HG03095 (cell line): ENCODE data around the gene SNAI1.
"Not testable (repeated sequence)": the region's sequence is repeated elsewhere in the genome, so short reads cannot be mapped to it uniquely, and the experiment has no call there.

Experiments
- ATAC-seq: cut with Tn5 transposase; IDR thresholded peaks from one replicate; pipeline ENCODE4 v1.9.1; 2021; ENCODE audit warnings: moderate library complexity; ENCODE audit not compliant: unreplicated experiment

Gene SNAI1

GRCh38 chr20:50011597-50011996, 28.8 kb downstream of the SNAI1 start:
- ATAC-seq, result not testable (repeated sequence)

DNA sequence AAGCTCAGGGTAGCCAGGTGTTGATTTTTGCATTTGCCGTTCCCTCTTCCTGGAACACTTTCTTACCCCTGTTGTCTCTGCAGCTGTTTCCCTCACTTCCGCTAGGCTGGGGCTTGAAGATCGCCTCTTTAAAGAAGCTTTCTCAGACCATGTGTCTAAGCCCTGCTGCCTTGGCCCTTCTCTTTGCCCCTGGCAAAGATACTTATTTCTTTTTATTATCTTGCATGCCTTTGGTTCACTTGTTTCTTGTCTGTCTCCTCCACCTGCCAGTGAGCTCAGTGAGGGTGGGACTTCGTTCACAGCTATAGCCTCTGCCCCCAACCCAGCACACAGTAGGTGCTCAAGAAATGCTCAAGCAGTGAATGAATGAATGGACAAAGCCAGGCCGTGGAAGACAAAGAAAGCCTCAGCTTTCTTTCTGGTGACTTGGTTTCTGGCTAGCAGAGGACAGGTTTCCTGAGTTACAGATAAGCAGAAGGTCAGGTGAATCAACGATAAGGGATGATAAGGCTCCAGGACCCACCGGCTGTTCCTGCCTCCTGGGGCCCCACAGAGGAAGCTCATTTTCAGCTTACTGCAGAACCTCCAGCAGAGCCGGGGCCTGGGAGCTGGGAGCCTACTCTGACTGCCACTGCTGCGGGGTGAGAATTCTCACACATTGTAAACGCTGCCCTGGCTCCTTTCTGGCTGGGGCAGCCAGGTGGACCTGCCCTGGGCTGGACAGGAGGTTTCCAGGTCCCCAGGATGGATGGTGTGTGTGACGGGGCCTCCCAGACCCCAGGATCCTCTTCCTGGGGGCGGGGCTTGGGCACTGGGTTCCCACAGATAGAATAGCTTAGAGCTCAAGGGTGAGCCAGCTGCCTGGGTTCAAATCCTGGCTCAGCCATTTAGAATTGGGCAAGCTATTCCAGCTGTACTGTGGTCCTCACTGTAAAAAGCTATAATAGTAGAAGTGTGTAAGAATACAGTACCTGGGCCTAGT, 29.8 kb downstream of the SNAI1 start:
- ATAC-seq, result no peak

GRCh38 chr20:50013976-50014375, 31.2 kb downstream of the SNAI1 start:
- no peak for ATAC-seq

GRCh38 chr20:50014570-50015562, 32.1 kb downstream of the SNAI1 start:
- no peak for ATAC-seq

DNA sequence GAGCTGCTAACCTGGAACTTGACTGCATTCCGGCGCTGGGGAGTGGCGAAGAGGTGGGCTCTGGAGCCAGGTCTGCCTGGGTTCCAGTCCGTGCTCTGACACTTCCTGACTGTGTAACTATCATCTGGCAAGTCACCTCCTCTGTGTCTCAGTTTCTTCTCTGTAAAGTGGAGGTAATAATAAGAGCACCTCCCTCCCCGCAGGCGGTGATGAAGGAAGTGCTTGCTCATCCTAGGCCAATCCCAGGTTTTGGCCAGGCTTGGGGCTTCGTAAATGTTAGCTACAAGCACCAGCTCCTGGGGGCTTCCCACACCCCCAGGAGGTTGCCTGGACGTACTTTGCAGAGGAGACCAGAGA, 32.8 kb downstream of the SNAI1 start:
- no peak for ATAC-seq

GRCh38 chr20:50015993-50016770, 33.4 kb downstream of the SNAI1 start:
- ATAC-seq, result no peak

DNA sequence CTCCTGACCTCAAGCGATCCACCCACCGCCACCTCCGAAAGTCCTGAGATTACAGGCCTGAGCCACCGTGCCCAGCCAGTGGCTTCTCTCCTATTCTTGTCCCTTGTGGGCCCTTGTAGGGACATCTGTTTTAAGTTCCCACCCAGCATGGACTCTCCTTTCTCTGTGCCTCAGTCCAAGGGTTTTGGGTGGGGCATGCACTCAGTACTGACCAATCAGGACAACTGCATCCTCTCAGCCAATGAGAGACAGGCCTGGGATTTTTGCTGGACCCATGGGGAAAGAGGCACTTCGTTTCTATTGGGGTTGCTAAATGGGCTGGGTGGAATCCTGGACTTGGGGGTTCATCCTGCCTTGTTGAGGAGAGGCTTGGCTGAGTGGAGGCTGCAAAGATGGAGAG, 34.4 kb downstream of the SNAI1 start:
- ATAC-seq, result no peak

GRCh38 chr20:50017576-50018248, 34.9 kb downstream of the SNAI1 start:
- no peak for ATAC-seq

DNA sequence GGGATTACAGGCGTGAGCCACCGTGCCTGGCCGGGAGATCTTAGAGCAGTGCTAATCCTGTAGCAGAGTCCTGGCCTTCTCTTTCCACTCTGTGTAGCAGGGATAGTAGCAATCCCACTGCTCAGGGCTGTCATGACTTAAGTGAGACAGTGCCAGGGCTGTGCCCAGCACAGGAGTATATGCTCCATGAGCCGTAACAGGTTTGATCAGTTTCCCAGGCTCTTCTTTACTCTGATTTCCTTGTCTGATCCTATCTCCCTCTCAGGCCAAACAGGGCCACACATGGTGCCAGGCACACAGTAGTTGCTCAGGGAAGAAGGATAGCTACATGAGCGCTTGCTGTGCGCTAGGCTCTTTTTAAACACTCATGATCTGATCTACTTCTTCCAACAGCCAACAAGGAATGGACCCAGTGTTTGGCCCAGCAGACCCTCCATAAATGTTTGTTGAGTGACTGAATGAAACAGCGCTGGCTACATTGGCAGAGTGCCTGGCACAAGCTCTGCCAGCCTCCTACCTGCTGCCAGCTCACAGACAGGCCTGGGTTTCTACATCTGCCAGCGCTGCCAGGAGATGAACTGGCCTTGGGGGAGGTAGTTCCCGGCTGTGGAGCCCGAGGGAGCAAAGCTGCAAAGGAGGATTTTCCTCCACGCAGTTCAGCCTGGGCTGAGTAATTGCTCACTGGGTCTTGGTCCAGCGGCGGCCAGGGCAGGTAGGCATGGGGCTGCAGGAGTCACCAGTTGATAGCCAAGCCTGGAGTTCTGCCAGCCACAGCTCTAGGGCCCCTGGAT, 36.9 kb downstream of the SNAI1 start:
- no peak for ATAC-seq

DNA sequence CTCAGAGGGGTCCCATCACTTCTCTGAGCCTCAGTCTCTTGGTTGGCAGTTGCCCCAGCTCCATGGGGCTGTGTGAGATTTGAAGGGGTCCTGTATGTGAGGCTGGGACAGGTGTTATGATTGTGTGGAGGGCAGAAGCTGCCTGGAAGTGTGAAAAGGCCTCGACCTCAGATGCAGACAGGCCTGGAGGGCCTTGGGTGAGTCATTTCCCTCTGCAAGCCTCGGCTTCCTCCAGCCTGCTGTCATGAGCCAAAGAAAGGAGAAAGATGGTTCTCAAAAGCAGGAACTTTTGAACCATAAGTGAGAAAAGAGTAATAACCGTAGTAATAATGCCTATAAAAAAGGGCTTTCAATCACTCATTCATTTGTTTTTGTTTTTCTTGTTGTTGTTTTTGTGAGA, 37.5 kb downstream of the SNAI1 start:
- ATAC-seq, result no peak

GRCh38 chr20:50022676-50023075, 39.9 kb downstream of the SNAI1 start:
- no peak for ATAC-seq

GRCh38 chr20:50023116-50023805, 40.5 kb downstream of the SNAI1 start:
- no peak for ATAC-seq

DNA sequence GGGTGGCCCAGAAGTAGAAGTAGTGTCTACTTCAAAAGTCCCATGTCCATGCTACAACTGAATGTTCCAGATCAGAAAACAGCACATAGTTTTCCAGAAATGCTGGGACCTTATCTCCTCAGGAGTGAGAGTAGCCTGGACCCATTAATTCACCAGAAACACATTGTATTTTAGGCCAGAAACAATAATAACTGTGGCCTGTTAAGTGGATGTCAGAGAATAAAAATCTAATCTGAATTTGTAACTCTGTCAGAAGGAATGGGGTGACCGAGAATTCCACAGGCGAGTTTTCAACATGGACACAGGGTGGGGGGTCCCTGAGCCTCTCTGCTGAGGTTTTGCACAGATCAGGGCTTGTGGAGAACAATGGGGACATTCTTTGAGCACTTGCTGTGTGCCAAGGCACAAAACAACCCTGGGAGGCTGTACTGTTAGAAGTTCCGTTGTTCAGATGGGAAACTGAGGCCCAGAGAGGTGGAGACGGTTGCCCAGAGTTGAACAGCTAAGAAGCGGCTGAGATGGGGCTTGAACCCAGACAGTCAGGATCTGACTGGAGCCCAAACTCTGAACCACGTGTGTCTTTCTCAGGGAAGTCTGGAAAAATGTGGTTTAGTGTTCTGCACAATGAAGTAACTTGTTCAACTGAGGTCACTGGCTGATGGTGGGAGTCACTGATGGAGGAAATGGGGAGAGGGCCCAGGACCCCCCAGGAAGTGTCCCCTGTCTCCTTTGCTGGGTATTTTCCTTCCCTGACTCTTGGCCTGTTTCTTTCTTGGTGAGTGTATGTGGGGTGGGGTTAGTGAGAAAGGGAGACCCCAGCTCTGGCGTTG, 44.2 kb downstream of the SNAI1 start:
- no peak for ATAC-seq

GRCh38 chr20:50027611-50028105, 44.9 kb downstream of the SNAI1 start:
- no peak for ATAC-seq

DNA sequence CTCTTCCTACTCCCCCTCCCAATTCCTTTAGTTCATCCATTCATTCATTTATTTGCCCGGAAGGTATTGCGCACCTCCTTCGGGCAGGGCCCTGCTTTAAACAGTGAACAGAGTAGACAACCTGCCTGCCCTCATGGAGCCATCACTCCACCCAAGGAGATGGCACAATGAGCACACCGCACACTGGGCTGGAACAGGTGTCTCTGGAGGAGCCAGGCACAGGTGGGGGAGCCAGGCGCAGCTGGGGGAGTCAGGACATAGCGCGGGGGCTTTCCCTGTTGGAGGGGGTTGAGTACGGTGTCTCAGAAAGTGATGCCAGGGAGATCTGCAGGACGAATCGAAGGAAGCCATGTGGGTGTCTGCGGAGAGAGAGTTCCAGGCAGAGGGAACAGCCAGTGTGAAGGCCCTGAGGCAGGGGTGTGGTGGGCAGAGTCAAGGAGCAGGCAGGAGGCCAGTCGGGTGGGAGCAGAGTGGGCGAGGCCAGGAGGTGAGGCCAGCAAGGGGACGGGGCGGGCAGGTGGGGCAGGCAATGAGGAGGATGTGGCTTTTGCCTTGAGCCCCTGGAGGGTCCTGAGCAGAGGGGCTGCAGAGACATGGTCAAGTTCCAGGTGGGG, 46.4 kb downstream of the SNAI1 start:
- no peak for ATAC-seq

- ATAC-seq, result no peak
Observed at GRCh38 chr20:50029697-50030461, 47.1 kb downstream of the SNAI1 start.
